Measurements from ENCODE around the gene MRS2.

- TF ChIP-seq OSR1 (CRISPR knock-in tag; IDR thresholded peaks at IDR 0.05) = no peak
- TF ChIP-seq PPARA (CRISPR knock-in tag; IDR thresholded peaks at IDR 0.05; ENCODE audit: borderline replicate concordance) = no peak
- TF ChIP-seq ISL1 (CRISPR knock-in tag; IDR thresholded peaks at IDR 0.05) = no peak
- TF ChIP-seq POU6F1 (CRISPR knock-in tag; IDR thresholded peaks at IDR 0.05; ENCODE audit: borderline replicate concordance, low read depth) = no peak
- no peak for TF ChIP-seq PATZ1 (CRISPR knock-in tag; IDR thresholded peaks at IDR 0.05; ENCODE audit: borderline replicate concordance)
- TF ChIP-seq RARB (CRISPR knock-in tag; IDR thresholded peaks at IDR 0.05) = no peak
- no peak for TF ChIP-seq ZNF565 (CRISPR knock-in tag; conservative IDR thresholded peaks at IDR 0.05; ENCODE audit: low read depth)
- TF ChIP-seq ZNF8 (CRISPR knock-in tag; IDR thresholded peaks at IDR 0.05) = no peak
- TF ChIP-seq BACH2 (CRISPR knock-in tag; IDR thresholded peaks at IDR 0.05; ENCODE audit: borderline replicate concordance) = no peak
- no peak for TF ChIP-seq CREB5 (CRISPR knock-in tag; IDR thresholded peaks at IDR 0.05; ENCODE audit: low read depth)
- no peak for TF ChIP-seq ZFP30 (CRISPR knock-in tag; IDR thresholded peaks at IDR 0.05)
- no peak for TF ChIP-seq ZC3H10 (CRISPR knock-in tag; IDR thresholded peaks at IDR 0.05)
Observed at GRCh38 chr6:24432611-24433010, 29.9 kb downstream of the MRS2 start.

Measured in SK-N-SH treated with all-trans-retinoic acid at 6 μM for 48 hours (cell line).